GM18526 (cell line): ENCODE measurements around the gene UBE2O.

ENCODE experiments used
- POLR2A ChIP-seq: IDR thresholded peaks from 3 replicates; pipeline ENCODE4 v1.6.1; 2011; ENCODE audit not compliant: insufficient read length; ENCODE audit errors: extremely low read depth

The UBE2O gene

DNA sequence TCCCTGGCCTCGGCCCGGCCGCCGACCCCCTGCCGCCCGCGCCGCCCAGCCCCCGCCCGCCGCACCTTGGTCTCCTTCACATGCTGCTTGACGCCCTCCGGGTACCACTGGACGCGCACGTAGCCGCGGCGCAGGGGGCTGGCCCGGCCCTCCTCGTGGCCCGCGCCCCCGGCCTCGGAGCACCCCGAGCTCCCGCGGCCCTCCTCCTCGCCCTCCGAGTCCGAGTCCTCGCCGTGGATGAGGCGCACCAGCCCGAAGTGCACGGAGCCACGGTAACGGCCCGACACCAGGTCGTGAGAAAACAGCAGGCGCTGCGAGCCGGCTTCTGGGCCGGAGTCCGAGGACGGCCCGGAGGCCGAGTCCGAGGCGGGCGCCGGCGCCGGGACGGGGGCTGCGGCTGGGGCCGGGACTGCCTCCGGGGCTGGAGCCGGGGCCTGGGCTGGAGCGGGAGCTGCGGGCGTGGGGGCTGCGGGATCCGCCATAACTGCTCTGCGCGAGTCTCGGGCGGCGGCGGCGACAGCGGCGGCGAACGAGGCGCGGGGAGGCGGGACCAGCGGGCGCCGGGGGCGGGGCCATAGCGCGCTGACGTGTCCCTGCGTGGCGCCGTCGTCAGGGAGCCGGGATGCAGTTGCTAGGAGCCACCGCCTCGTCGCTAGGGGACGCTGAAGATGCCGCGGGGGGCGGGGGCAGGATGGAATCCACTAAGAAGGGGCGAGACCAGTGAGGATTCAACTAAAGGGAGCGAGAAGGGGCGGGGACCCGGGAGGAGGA is at the start of gene UBE2O:
TSS of gene UBE2O (minus strand) at position 493 of the 771 bp plus-strand sequence. CDS start at position 482, 11 bp downstream.
- peak; percentile 68 for TF ChIP-seq POLR2A

DNA sequence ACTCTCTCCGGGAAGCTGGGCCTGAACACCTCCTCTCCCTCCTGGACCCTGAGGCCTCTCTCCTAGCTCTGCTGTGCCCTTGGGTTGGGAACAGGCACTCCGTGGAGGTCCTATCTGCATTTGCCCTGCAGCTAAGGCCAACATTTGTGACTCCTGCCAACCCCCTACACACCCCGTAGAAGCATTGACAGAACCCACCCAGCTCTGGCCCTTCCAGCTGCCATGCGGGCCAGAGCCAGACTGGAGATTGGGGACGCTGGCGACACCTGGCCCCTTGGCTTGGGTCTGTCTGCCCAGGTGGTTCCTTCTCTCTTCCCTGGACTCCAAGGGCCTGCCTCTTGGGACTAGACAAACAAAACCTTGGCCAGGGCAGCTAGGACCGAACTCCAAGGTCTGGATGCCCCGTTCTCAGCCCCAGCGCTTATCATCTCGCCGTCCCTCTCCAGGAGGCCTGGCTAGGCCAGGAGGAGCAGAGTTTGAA is 48.9 kb upstream of the UBE2O start:
- no peak for TF ChIP-seq POLR2A

DNA sequence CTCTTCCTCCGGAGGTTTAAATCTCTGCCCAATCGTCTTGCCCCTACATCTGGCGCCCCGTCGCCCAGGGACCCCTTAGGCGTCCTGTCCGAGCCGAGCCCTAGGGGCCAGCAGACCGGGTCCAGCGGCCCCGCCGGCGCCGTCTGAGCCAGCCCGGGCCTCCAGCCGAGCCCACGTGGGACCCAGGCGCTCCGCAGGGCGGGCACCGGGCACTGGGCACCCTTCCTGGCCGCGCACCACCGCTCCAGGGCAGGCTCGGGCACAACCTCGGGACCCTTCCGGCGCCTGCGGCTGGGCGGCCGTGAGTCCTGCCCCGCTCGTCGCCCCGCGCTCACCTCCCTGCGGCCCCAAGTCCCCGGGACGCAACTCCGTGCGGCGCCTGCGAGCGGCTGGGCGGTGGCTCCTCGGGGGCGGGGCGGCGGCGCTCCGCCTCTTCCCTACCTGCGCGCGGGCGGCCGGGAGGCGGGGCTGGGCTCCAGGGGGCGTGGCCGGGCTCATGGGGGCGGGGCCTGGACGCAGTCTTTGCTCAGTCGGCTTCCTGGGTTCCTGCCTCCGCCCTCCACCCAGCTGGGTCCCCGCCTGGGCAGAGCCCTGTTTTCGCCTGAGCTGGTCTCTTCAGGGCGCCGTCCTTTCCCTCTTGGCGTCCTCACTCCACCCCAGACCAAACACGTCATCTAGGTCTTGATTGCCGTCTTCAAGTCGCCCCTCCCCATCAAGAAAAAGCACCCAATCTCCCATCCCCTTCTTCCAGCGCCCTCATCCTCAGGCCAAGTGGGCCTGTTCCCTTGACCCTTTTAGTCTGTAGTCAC is 48.3 kb upstream of the UBE2O start, which contains the start of gene RHBDF2:
TSS of gene RHBDF2 (minus strand) at position 406 of the 809 bp plus-strand sequence. CDS start 19,899 bp downstream, outside the sequence.
- TF ChIP-seq POLR2A: peak; percentile 94

DNA sequence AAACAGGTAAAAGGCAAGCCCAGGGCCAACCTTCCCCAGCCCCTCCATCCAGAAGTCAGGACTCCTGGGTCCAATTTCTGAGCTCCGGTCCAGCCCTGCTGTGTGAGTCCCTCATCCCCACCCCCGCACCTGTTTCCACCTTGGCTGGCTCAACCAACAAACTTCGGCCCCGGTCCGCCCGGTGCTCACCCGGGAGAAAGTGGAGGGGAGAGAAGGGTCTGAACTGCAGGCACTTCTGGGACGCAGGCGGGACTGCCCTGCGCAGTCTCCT is 47.7 kb upstream of the UBE2O start:
- no peak for TF ChIP-seq POLR2A

DNA sequence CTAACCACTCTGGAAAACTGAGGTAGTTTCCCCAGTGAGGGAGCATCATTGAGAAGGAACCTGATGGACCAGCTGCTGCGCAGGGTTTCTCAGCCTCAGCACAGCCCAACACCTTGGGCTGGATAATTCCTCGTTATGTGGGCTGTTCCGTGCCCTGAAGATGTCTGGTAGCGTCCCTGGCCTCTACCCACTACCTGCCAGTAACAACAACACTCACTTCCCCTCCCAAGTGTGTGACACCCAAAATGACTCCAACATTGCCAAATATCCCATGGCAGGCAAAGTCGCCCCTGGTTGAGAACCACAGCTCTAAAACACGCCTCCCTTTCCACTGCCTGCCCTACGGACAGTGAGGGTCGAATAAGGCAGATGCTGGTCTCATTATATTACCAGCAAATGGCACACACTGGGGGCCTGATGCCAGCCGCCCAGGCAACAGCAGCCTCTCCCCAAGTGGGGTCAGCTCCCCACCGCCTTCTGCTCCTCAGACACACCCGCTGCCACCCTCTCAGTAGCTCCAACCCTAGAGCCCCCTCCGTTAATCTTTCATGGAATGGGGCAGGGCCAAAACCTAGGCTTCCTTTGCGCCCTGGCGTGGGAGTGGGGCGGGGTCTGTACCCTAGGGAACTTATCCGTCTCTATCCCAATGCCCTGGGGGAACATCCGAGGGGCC is 47.3 kb upstream of the UBE2O start:
- TF ChIP-seq POLR2A: peak; percentile 23

DNA sequence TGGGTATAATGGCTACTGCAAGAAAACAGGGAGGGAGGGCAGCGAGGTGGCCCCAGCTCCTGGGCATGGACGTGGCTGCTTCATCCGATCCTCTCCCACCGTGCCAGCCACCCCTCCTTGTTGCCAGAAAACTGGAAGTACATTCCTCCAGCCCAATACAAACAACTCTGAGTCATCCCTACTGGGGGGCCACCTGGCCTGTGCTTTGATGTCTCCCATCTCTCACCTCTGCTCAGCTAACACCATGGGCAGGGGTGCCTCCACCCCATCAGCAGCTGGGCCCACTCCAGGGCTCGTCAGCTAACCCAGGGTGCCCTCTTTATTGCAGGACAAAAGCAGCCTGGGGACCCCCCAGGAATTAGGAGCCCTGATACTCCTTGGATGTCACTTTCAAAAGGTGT is 46.3 kb upstream of the UBE2O start:
- TF ChIP-seq POLR2A: no peak

DNA sequence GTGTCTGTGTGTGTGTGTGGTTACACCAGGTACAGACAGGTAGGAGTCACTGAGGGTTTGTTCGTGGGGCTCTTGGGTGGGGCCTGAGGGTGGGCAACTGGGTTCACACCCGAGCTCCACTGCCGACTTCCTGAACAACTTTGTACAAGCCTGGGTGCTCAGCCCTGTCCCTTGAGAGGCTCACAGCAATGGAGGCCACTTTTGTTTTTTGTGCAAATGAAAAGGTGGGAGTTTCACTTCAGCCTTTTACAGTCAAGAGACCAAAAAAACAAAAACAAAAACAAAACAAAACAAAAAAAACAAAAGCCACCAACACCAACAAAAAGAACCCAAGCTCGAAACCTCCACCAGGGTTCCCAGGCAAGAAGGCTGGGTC is 45.9 kb upstream of the UBE2O start:
- TF ChIP-seq POLR2A: no peak

DNA sequence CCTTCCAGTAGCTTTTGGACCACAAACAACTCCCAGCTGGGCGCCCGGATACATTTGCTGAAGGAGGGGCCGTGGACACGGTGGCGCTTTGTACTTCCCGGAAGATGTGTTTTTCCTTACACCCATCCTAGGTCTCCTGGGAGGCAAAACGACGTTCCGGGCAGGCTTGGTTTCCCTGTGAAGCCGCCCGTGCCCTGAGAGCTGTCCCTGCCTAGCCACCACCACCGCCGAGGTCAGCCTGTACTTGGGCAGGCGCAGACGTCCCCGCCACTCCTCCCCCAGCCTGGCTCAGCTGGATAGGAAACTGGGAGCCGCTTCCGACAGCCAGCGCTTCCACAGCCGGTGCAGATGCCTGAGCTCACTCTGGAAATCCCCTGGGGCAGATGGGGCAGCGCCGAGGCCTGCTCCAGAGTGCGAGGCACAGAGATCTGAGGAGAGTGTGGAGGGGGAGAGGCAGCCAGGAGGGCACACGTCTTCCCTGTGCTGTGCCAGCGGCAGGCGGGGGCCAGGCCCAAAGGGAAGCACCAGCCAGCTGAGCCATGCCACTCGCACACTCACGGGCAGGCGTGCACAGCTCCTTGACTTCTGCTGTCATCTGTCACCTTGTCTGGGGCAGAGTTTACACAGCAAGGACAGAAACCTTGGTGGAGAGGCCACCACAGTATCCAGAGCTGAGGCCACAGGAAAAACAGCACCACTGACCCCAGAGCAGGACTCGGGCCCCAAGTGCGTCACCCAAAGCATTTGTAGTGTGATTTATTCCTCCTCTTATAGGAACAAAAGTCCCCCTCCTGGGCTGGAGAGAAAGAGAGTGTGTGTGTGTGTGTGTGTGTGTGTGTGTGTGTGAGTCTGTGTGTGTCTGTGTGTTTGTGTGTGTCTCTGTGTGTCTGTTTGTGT is 45.3 kb upstream of the UBE2O start:
- TF ChIP-seq POLR2A: peak; percentile 26

DNA sequence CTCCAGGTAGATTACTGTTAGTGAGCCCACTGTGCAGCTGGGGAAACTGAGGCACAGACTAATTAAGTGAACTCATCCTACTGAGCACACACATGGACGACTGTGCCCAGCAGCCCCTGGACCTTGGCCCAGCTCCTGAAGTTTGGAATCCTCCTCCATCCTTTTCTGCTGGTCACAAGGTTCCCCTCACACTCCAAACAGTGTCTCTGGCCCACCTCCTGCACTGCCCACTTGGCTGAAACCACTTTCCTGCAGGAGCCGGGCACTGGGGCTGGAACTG is 44.7 kb upstream of the UBE2O start:
- no peak for TF ChIP-seq POLR2A

DNA sequence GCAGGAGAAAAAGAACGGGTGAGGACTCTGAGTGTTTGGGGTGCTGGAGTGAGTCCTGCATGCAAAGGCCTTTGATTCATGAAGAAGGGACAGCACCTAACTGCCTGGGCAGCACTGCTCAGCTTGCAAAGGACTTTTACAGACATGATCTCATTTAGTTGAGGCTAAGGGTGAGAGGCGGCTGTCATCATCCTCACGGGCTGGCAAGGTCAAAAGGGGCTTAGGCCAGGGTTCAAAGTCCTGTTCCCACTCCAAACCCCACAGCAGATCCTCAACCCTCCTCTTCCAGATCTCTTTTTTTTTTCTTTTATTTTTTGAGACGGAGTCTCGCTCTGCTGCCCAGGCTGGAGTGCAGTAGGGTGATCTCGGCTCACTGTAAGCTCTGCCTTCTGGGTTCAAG is 43.5 kb upstream of the UBE2O start:
- no peak for TF ChIP-seq POLR2A

DNA sequence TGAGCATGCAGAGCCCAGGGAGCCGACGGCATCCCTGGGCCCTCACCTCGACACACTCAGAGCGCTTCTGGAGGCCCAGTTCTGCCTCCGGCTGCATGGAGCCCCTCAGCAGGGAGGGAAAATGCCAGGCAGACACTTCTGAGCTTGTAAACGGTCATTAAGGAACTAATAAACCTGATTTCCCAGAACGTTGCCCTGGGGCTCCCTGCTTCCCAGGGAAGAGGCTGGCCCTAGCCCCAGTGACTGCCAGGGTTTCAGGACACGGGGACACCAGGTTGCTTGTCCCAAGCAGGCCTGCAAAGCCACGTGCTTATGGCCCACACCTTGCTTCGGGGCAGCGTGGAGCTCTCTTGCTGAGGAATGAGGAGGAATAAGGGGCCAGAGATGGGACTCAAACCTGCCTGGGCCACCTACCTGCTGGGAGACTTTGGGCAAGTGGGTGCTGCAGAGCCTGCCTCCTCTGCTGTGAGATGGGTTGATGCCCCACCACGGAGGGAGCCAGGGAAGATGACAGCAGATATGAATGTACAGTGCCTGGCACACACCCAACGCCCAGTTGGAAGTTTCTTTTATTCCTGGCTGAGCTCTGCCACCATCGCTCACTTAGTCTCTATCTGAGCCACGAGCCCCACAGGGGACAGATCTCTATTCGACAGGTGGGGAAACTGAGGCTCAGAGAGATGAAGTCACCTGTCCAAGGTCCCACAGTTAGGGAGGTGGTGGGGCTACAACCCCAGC is 42.9 kb upstream of the UBE2O start:
- TF ChIP-seq POLR2A: no peak

DNA sequence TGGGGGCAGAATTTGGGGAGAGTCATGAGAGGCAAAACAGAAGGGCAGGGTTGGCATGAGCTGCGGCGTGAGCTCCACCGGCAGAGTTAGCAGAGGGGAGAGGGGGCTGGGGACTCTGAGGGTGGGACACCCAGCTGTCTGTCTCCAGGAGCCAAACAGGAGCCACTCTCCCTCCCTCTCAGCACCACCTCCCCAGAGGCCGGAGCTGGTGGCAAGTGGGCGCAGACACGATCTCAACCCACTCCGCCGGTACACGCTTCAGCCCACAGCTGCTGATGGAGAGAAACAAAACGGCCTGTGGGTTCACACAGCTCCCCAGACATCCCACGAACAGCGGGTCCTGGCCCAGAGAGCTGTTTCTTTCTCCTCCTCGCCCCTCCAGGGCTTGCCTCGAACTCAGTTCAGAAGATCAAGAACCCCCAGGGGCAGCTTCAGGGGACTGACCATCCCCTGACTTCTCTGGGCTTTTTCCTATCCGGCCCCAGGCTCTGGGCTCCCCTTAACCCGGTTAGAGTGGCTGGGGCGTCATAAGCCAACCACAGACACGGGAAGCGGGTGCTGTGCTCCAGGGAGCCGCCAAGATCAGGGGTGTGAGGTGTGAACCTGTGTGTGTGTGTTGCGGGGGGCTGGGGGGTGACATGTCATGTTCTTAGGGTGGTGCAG is 40.7 kb upstream of the UBE2O start:
- TF ChIP-seq POLR2A: no peak

DNA sequence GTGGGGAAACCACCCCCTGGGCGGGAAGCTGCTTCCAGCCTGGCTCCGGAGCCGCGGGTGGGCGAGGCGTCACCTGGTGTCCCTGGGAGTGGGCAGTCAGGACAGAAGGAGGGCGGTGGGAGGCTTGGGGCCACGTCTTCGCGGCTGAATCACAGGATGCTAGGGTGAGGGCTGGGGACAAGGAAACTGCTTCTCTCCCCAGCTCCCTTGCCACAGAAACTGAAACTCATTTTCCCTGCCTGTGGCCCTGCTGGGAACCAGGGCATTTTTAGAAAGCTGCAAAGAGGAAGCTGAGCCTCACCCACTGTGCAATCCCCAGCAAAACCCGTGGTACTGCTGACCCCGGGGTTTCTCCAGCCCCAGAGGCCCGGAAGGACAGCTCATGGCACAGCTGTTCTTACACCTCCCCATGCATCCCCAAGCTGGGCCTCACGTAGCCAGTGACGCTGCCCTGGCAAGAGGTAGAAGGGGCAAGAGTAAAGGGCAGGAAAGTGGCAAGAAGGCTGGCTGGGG is 40.1 kb upstream of the UBE2O start:
- peak; percentile 12 for TF ChIP-seq POLR2A
